NOMO-1 treated with DMSO at 0.1 percent for 48 hours (cell line): Measurements from ENCODE around the gene SLC39A9.
"Not testable (repeated sequence)": the region's sequence is repeated elsewhere in the genome, so short reads cannot be mapped to it uniquely, and the experiment has no call there.

ENCODE experiments used
- DNase-seq: peaks from one replicate; lab custom pipeline; 2025; ENCODE audit not compliant: unreplicated experiment; lab: John Stamatoyannopoulos, UW

Gene SLC39A9

GRCh38 chr14:69416087-69416486 is 17.6 kb downstream of the SLC39A9 start:
- DNase-seq = not testable (repeated sequence)

GRCh38 chr14:69423279-69423678 is 24.8 kb downstream of the SLC39A9 start:
- no peak for DNase-seq

- DNase-seq = no peak
Measured at GRCh38 chr14:69424149-69424923, 25.8 kb downstream of the SLC39A9 start.

- no peak for DNase-seq
Measured at GRCh38 chr14:69427596-69427995, 29.1 kb downstream of the SLC39A9 start.

- DNase-seq = peak; percentile 87
Measured at GRCh38 chr14:69428289-69428998, 30.0 kb downstream of the SLC39A9 start.

GRCh38 chr14:69429643-69430042 is 31.2 kb downstream of the SLC39A9 start:
- DNase-seq = no peak

GRCh38 chr14:69430306-69430939 is 31.9 kb downstream of the SLC39A9 start:
- DNase-seq = no peak

GRCh38 chr14:69432364-69432763 is 33.9 kb downstream of the SLC39A9 start:
- no peak for DNase-seq

- peak; percentile 18 for DNase-seq
Measured at GRCh38 chr14:69439521-69440270, 41.2 kb downstream of the SLC39A9 start.

- DNase-seq = no peak
Measured at GRCh38 chr14:69441948-69442347, 43.5 kb downstream of the SLC39A9 start.

GRCh38 chr14:69443296-69443805 is 44.9 kb downstream of the SLC39A9 start:
- DNase-seq = no peak

GRCh38 chr14:69449216-69449615 is 50.7 kb downstream of the SLC39A9 start:
- DNase-seq = no peak

- no peak for DNase-seq
Measured at GRCh38 chr14:69451941-69452340, 53.4 kb downstream of the SLC39A9 start.

GRCh38 chr14:69458350-69458749 is 59.9 kb downstream of the SLC39A9 start:
- DNase-seq = no peak

GRCh38 chr14:69459122-69459521 is 60.6 kb downstream of the SLC39A9 start:
- DNase-seq = no peak

GRCh38 chr14:69460093-69460701 is 61.7 kb downstream of the SLC39A9 start:
- peak; percentile 86 for DNase-seq

- DNase-seq = no peak
Measured at GRCh38 chr14:69464379-69464778, 65.9 kb downstream of the SLC39A9 start.

- DNase-seq = no peak
Measured at GRCh38 chr14:69464829-69465228, 66.3 kb downstream of the SLC39A9 start.

- DNase-seq = no peak
Measured at GRCh38 chr14:69468949-69469348, 70.5 kb downstream of the SLC39A9 start.

- DNase-seq = no peak
Measured at GRCh38 chr14:69471436-69471835, 72.9 kb downstream of the SLC39A9 start.

GRCh38 chr14:69471916-69472315 is 73.4 kb downstream of the SLC39A9 start:
- no peak for DNase-seq
